ENCODE data around the gene LSS. TPM values are rescaled to one million over a fixed set of nuclear protein-coding genes. Genes with fewer than 3 reads are reported as not detected.

Gene LSS
- total RNA-seq, 1 experiment from 2014 or later = 45.5 TPM

DNA sequence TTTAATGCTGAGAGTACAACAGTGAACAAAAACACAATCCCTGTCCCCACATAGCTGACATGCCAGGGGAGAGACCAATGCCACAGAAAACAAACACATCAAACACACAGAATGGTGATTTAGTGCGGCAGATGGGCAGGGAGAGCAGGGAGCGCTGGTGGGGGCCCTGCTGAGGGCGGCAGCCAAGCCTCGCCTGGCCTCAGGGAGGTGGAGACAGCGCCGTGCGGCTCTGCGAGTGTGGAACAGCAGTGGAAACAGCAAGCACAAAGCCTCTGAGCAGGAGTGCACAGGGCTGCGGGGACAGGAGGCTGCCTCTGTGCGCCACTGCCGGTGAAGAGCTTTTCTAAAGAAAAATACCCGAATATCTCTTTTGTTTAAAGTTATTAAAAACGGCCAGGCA, 39.8 kb upstream of the LSS start:
- DNase-seq (ENCODE audit: unreplicated experiment) = no peak
- TF ChIP-seq, protein P1, sequence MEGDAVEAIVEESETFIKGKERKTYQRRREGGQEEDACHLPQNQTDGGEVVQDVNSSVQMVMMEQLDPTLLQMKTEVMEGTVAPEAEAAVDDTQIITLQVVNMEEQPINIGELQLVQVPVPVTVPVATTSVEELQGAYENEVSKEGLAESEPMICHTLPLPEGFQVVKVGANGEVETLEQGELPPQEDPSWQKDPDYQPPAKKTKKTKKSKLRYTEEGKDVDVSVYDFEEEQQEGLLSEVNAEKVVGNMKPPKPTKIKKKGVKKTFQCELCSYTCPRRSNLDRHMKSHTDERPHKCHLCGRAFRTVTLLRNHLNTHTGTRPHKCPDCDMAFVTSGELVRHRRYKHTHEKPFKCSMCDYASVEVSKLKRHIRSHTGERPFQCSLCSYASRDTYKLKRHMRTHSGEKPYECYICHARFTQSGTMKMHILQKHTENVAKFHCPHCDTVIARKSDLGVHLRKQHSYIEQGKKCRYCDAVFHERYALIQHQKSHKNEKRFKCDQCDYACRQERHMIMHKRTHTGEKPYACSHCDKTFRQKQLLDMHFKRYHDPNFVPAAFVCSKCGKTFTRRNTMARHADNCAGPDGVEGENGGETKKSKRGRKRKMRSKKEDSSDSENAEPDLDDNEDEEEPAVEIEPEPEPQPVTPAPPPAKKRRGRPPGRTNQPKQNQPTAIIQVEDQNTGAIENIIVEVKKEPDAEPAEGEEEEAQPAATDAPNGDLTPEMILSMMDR (IDR thresholded peaks at IDR 0.05; ENCODE audit: unreplicated experiment) = no peak
- H3K4me3 Mint-ChIP-seq (ENCODE audit: unreplicated experiment) = no peak overlapping the region
- POLR2A ChIA-PET = no interaction called here
- no TSS peak for BruUV-seq (replicated peaks)
- peaks cover 95% of the 10 kb centered on the region for H3K36me3 Mint-ChIP-seq (ENCODE audit: insufficient read depth, unreplicated experiment)
- no peaks in the 10 kb centered on the region for H3K27me3 Mint-ChIP-seq (ENCODE audit: insufficient read depth, unreplicated experiment)
- no peaks in the 10 kb centered on the region for H3K4me1 Mint-ChIP-seq (ENCODE audit: insufficient read depth, unreplicated experiment)
- H3K9me3 Mint-ChIP-seq (ENCODE audit: unreplicated experiment) = no peaks in the 10 kb centered on the region
- intact Hi-C loops (cut with micrococcal nuclease) = no loop called here
- no peak overlapping the region for H3K27ac Mint-ChIP-seq (ENCODE audit: low read depth, unreplicated experiment)
- CTCF ChIA-PET = no interaction called here

DNA sequence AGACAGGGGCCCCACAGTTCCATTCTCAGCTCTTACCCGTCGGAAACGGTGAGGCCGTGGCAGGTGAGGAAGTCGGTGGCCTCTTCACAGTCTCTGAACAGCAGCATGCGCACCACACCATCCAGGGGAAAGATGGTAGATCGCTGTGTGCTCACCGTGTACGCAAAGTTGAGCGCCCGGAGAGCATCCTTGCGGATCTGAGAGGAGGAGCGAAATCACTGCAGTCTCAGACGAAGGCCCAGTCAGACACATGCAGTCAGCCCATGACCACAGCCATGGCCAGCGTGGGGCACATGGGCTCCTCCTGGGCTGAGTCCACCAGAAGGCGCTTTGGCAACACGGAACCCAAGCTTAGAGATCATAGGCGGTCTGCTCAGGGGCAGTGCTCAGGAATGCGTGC, 38.4 kb upstream of the LSS start:
- H3K27me3 Mint-ChIP-seq (ENCODE audit: insufficient read depth, unreplicated experiment) = no peaks in the 10 kb centered on the region
- TF ChIP-seq, protein P1 (IDR thresholded peaks at IDR 0.05; ENCODE audit: unreplicated experiment) = no peak
- no peak overlapping the region for H3K27ac Mint-ChIP-seq (ENCODE audit: low read depth, unreplicated experiment)
- no TSS peak for BruUV-seq (replicated peaks)
- no peaks in the 10 kb centered on the region for H3K9me3 Mint-ChIP-seq (ENCODE audit: unreplicated experiment)
- intact Hi-C loops (cut with micrococcal nuclease) = no loop called here
- ChIA-PET CTCF (interaction anchor here (0.6 kb wide), 1 partner anchor 42 kb away, joined by 3 read pairs; no protein-coding TSS in a partner anchor), POLR2A (no interaction called here)
- no peaks in the 10 kb centered on the region for H3K4me1 Mint-ChIP-seq (ENCODE audit: insufficient read depth, unreplicated experiment)
- H3K36me3 Mint-ChIP-seq (ENCODE audit: insufficient read depth, unreplicated experiment) = peaks cover 94% of the 10 kb centered on the region
- no peak for DNase-seq (ENCODE audit: unreplicated experiment)
- no peak overlapping the region for H3K4me3 Mint-ChIP-seq (ENCODE audit: unreplicated experiment)

DNA sequence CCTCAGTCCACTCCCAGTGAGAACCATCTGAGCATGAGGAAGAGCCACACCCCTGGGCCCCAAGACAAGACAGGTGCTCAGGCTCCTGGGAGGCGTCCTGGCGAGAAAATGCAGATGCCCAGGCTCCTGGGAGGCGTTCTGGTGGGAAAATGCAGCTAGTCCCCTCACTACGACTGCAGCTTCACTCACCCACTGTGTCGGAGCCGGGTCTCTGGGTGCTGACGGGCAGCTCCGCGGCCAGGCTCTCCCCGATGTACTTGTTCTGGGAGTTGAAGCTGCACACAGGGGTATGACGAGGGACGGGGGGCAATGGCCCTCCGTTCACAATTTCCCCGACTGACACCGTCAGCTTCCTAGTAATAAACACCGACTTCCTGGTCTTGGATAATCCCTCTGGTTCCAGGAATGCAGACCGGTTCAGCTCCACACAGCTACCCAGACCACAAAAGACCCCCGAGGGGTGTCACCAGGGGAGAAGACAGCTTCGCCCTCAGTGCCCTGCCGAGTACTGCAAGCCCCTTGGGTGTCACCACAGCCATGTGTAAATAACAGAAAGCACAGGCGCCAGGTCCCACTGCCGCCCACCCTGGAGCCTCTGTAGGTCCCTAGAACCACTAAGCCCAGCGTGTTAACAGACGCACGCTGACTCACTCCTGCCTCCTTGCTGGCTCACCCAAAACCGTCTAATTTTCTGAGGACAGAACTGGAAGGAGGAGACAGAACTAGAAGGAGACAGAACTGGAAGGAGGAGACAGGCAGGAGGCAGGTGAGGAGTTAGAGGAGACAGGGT, 37.4 kb upstream of the LSS start:
- no TSS peak for BruUV-seq (replicated peaks)
- ChIA-PET CTCF (interaction anchor here (0.5 to 0.6 kb wide), 2 partner anchors 41 to 60 kb away, joined by 3 to 4 read pairs; a partner anchor contains a TSS), POLR2A (interaction anchor here (0.6 to 1.2 kb wide), 2 partner anchors 19 to 108 kb away, joined by 3 to 5 read pairs; partner anchors contain the start of gene MCM3AP)
- no peak overlapping the region for H3K4me3 Mint-ChIP-seq (ENCODE audit: unreplicated experiment)
- H3K9me3 Mint-ChIP-seq (ENCODE audit: unreplicated experiment) = no peaks in the 10 kb centered on the region
- intact Hi-C loops (cut with micrococcal nuclease) = no loop called here
- H3K27me3 Mint-ChIP-seq (ENCODE audit: insufficient read depth, unreplicated experiment) = no peaks in the 10 kb centered on the region
- H3K4me1 Mint-ChIP-seq (ENCODE audit: insufficient read depth, unreplicated experiment) = no peaks in the 10 kb centered on the region
- DNase-seq (ENCODE audit: unreplicated experiment) = no peak
- peaks cover 97% of the 10 kb centered on the region for H3K36me3 Mint-ChIP-seq (ENCODE audit: insufficient read depth, unreplicated experiment)
- peak overlapping the region; percentile 42 for H3K27ac Mint-ChIP-seq (ENCODE audit: low read depth, unreplicated experiment)
- TF ChIP-seq, protein P1 (IDR thresholded peaks at IDR 0.05; ENCODE audit: unreplicated experiment) = no peak

DNA sequence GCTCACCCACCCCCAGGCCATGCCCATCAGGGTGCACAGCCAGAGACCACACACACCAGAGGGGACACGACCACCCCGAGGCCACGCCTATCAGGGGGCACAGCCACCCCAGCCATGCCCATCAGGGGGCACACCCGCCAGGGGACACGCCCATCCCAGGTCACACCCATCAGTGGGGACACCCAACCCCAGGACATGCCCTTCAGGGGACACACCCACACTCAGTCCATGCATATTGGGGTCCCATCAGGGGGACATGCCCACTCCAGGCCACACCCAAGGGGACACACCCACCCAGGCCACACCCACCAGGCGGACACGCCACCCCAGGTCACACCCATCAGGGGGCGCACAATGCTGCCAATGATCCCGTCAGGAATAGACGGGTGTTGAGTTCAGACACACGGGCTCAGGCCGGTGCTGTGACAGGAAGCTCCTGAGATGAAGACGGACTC, 36.1 kb upstream of the LSS start:
- TF ChIP-seq, protein P1 (IDR thresholded peaks at IDR 0.05; ENCODE audit: unreplicated experiment) = no peak
- Mint-ChIP-seq H3K27me3 (ENCODE audit: insufficient read depth, unreplicated experiment) (no peaks in the 10 kb centered on the region), H3K9me3 (ENCODE audit: unreplicated experiment) (no peaks in the 10 kb centered on the region), H3K27ac (ENCODE audit: low read depth, unreplicated experiment) (peak overlapping the region; percentile 79), H3K4me1 (ENCODE audit: insufficient read depth, unreplicated experiment) (no peaks in the 10 kb centered on the region), H3K4me3 (ENCODE audit: unreplicated experiment) (no peak overlapping the region), H3K36me3 (ENCODE audit: insufficient read depth, unreplicated experiment) (peaks cover 97% of the 10 kb centered on the region)
- intact Hi-C loops (cut with micrococcal nuclease) = no loop called here
- DNase-seq (ENCODE audit: unreplicated experiment) = no peak
- BruUV-seq (replicated peaks) = no TSS peak
- POLR2A ChIA-PET = no interaction called here
- CTCF ChIA-PET = no interaction called here
